MM.1S (cell line): ENCODE results near the gene PEX26.

Source experiments
- DNase-seq: peaks from one replicate; pipeline ENCODE4 v3.0.0-alpha.2; 2015
- H2AFZ ChIP-seq: fragments of 300-600 bp; sonication (generic); 2 replicates; pipeline ENCODE4 v1.6.0; 2016; ENCODE audit warnings: antibody characterized with exemption, low read length
- H3F3A ChIP-seq: fragments of 300-600 bp; sonication (generic); 2 replicates; pipeline ENCODE4 v1.6.1; 2016; ENCODE audit warnings: mild to moderate bottlenecking, antibody characterized with exemption, low read length, moderate library complexity, mixed read lengths; ENCODE audit not compliant: insufficient read depth
- H3K27ac ChIP-seq: fragments of 300-600 bp; sonication (generic); 2 replicates; pipeline ENCODE4 v1.5.1; 2016; ENCODE audit warnings: mild to moderate bottlenecking, low read length
- H3K27me3 ChIP-seq: fragments of 300-600 bp; sonication (generic); replicated peaks from 2 replicates; pipeline ENCODE4 v1.6.0; 2016; ENCODE audit warnings: low read length; ENCODE audit not compliant: insufficient read depth
- H3K36me3 ChIP-seq: fragments of 300-600 bp; sonication (generic); replicated peaks from 2 replicates; pipeline ENCODE4 v1.6.1; 2016; ENCODE audit warnings: mild to moderate bottlenecking, low read length, mixed read lengths; ENCODE audit not compliant: insufficient read depth
- H3K4me1 ChIP-seq: fragments of 300-600 bp; sonication (generic); 2 replicates; pipeline ENCODE4 v1.6.1; 2016; ENCODE audit warnings: low read length, mixed read lengths
- H3K4me2 ChIP-seq: fragments of 300-600 bp; sonication (generic); 2 replicates; pipeline ENCODE4 v1.6.0; 2016; ENCODE audit warnings: low read depth, low read length
- H3K4me3 ChIP-seq: fragments of 300-600 bp; sonication (generic); 2 replicates; pipeline ENCODE4 v1.5.1; 2016; ENCODE audit warnings: low read length, mixed read lengths
- H3K79me2 ChIP-seq: fragments of 300-600 bp; sonication (generic); 2 replicates; pipeline ENCODE4 v1.6.1; 2016; ENCODE audit warnings: mixed run types, low read length, mixed read lengths
- H3K9ac ChIP-seq: fragments of 300-600 bp; sonication (generic); 2 replicates; pipeline ENCODE4 v1.6.1; 2016; ENCODE audit warnings: low read length, mixed read lengths
- H3K9me2 ChIP-seq: fragments of 300-600 bp; sonication (generic); replicated peaks from 2 replicates; pipeline ENCODE4 v1.6.1; 2016; ENCODE audit warnings: mild to moderate bottlenecking, low read length, mixed read lengths; ENCODE audit not compliant: insufficient read depth
- H3K9me3 ChIP-seq: fragments of 300-600 bp; sonication (generic); replicated peaks from 2 replicates; pipeline ENCODE4 v1.6.1; 2016; ENCODE audit warnings: mild to moderate bottlenecking, low read length, mixed read lengths; ENCODE audit not compliant: insufficient read depth
- H4K20me1 ChIP-seq: fragments of 300-600 bp; sonication (generic); 2 replicates; pipeline ENCODE4 v1.6.1; 2016; ENCODE audit warnings: mild to moderate bottlenecking, low read length, moderate library complexity, mixed read lengths; ENCODE audit not compliant: insufficient read depth
- EZH2 ChIP-seq: fragments of 300-600 bp; sonication (generic); optimal IDR thresholded peaks from 2 replicates; pipeline ENCODE3; 2017; ENCODE audit warnings: low read depth, mild to moderate bottlenecking, antibody characterized with exemption, low read length, mixed read lengths
- EZH2phosphoT487 ChIP-seq: fragments of 300-600 bp; sonication (generic); IDR thresholded peaks from 2 replicates; pipeline ENCODE4 v1.6.1; 2018; ENCODE audit warnings: antibody characterized with exemption, low read length
- TF ChIP-seq, protein P1 (sequence below): fragments of 300-600 bp; sonication (generic); IDR thresholded peaks from 2 replicates; pipeline ENCODE4 v1.5.1; 2016; ENCODE audit warnings: antibody characterized with exemption, low read length, mixed read lengths

Gene PEX26

DNA sequence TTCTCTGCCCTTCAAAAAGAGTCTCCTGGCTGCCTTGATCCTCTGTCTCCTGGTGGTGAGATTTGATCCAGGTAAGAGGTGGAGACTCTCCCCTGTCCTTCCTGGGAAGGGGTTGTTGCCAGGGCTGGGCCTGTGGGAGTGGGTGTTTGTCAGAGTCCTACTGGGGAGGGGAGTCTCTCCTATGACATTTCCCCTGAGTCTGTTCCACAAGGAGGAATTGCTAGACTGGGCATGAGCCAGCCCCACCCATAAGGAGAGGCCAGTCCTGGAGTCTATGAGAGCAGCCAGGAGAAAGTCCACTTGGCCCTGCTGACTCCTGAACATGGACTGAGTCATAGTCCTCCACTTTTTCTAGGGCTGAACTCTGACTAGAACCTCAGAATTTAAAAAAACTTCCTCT, 7.4 kb downstream of the PEX26 start:
- Histone ChIP-seq H3K79me2 (peaks cover 42% of the 10 kb centered on the region), H3F3A (peaks cover 5% of the 10 kb centered on the region; the same call in 1 of the 2 replicates), H3K9me3 (no peaks in the 10 kb centered on the region), H3K4me1 (peaks cover 15% of the 10 kb centered on the region), H3K27ac (no peak overlapping the region), H3K27me3 (no peaks in the 10 kb centered on the region), H2AFZ (no peak overlapping the region), H3K4me2 (no peak overlapping the region), H3K9me2 (no peaks in the 10 kb centered on the region), H4K20me1 (no peaks in the 10 kb centered on the region), H3K4me3 (no peak overlapping the region), H3K36me3 (peaks cover 3% of the 10 kb centered on the region; the same call in 1 of the 2 replicates), H3K9ac (no peak overlapping the region)
- TF ChIP-seq, protein P1, sequence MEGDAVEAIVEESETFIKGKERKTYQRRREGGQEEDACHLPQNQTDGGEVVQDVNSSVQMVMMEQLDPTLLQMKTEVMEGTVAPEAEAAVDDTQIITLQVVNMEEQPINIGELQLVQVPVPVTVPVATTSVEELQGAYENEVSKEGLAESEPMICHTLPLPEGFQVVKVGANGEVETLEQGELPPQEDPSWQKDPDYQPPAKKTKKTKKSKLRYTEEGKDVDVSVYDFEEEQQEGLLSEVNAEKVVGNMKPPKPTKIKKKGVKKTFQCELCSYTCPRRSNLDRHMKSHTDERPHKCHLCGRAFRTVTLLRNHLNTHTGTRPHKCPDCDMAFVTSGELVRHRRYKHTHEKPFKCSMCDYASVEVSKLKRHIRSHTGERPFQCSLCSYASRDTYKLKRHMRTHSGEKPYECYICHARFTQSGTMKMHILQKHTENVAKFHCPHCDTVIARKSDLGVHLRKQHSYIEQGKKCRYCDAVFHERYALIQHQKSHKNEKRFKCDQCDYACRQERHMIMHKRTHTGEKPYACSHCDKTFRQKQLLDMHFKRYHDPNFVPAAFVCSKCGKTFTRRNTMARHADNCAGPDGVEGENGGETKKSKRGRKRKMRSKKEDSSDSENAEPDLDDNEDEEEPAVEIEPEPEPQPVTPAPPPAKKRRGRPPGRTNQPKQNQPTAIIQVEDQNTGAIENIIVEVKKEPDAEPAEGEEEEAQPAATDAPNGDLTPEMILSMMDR: no peak
- no peak for TF ChIP-seq EZH2
- no peak for TF ChIP-seq EZH2phosphoT487
- DNase-seq: no peak

DNA sequence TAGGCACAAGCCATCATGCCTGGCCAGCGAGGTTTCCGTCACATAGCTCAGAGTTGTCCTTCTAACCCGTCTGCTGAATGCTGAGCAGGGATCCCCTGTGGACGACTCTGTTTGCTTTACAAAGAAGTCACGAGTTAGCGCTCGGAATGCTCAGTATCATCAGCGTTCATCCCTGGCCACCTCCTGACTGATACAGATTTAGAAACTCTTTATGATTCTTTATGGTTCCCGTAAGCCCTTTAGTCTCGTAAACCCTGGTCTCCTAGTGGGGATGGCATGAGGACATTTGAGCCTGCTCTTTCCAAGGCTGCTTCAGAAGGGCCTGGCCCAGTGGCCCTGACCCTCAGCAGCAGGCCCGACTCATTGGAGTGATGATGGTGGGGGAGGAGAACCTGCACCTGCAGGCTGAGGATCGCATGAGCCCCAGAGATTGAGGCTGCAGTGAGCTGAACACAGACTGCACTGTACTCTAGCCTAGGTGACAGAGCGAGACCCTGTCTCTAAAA, 9.6 kb downstream of the PEX26 start:
- Histone ChIP-seq H3K4me1 (peaks cover 26% of the 10 kb centered on the region), H3K9me3 (no peaks in the 10 kb centered on the region)

DNA sequence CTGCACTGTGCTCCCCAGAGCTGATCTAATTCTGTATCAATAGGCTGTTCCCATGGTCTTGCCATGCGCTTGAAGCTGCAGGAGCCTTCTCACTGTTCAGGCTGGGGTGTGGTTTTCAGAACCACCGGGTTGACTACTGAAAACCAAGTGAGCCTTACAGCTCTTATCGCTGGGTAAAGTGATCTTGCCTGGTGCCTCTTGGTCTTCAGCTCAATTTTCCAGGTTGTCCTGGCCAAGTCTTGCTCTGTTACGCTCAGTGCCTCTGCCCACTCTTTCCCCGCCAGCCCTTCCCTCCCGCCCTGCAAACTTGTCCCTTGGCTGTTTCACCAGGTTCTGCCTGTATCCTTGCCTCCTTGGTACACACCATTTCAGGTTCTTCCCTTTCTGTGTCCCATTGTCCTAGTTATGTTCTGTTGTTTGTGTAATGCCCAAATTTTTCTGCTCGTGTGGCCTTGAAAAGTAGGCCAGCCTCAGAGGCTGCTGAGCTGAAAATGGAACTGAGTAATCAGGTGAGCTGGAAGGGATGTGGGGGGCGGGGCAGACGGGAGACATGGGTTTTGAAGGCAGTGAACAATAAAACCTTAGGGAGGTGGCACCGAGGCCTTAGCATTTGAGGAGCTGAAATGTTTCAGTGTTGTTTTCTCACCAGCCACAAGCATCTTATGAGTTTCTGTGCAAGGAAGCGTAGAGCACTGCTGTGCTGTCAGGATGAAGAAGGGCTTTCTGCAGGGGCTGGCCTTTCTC, 11.2 kb downstream of the PEX26 start:
- Histone ChIP-seq H3K27me3 (no peaks in the 10 kb centered on the region), H3K9me2 (no peaks in the 10 kb centered on the region), H3K9ac (no peak overlapping the region), H2AFZ (no peak overlapping the region), H3K4me2 (no peak overlapping the region), H4K20me1 (no peaks in the 10 kb centered on the region), H3K4me1 (peaks cover 26% of the 10 kb centered on the region), H3F3A (peaks cover 10% of the 10 kb centered on the region; the same call in 1 of the 2 replicates), H3K79me2 (peaks cover 12% of the 10 kb centered on the region; the same call in 1 of the 2 replicates), H3K9me3 (no peaks in the 10 kb centered on the region), H3K36me3 (peaks cover 3% of the 10 kb centered on the region; the same call in 1 of the 2 replicates), H3K4me3 (no peak overlapping the region), H3K27ac (peak overlapping the region; percentile 25; the same call in 1 of the 2 replicates)
- TF ChIP-seq, protein P1: no peak
- peak; percentile 35 for DNase-seq

More for the DNA sequence above, 9.6 kb downstream of the PEX26 start:
- H3K9ac ChIP-seq: no peak overlapping the region
- H3K4me2 ChIP-seq: no peak overlapping the region
- H3K27ac ChIP-seq: no peak overlapping the region
- no peak overlapping the region for H2AFZ ChIP-seq
- TF ChIP-seq EZH2 (no peak), EZH2phosphoT487 (no peak)
- TF ChIP-seq, protein P1: no peak
- peaks cover 27% of the 10 kb centered on the region for H3K79me2 ChIP-seq
- H3K9me2 ChIP-seq: no peaks in the 10 kb centered on the region
- H3K4me3 ChIP-seq: no peak overlapping the region
- no peaks in the 10 kb centered on the region for H3K27me3 ChIP-seq
- peaks cover 3% of the 10 kb centered on the region; the same call in 1 of the 2 replicates for H3K36me3 ChIP-seq
- DNase-seq: no peak
- peaks cover 10% of the 10 kb centered on the region; the same call in 1 of the 2 replicates for H3F3A ChIP-seq
- no peaks in the 10 kb centered on the region for H4K20me1 ChIP-seq
